Fibroblast of the conjunctiva (primary cell): ENCODE results near the gene MCM10.
"Not testable (repeated sequence)": the region's sequence is repeated elsewhere in the genome, so short reads cannot be mapped to it uniquely, and the experiment has no call there.

ENCODE experiments used
- DNase-seq: peaks from one replicate; pipeline ENCODE4 v3.0.0-alpha.2; 2010; ENCODE audit warnings: low read depth

The MCM10 gene

GRCh38 chr10:13160934-13161856 is at the start of gene MCM10:
Gene MCM10, plus strand, starts transcription at chr10:13161558. Its CDS starts 2,645 bp downstream, at chr10:13164203.
- DNase-seq = peak; percentile 99

DNA sequence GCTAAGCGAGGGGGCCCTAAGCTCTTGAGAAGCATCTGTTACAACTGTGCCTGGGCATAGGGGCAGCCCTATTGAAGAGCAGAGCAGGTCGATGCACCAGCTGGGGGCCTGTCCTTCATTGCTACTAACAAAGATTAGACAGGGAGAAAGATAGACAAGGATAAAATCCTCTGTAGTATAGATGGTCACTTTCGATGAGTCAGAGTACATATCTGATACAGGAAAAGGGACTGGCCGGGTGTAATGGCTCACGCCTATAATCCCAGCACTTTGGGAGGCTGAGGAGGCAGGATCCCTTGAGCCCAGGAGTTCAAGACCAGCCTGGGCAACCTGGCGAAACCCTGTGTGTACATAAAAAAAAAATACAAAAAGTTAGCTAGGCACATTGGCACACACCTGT is 47.8 kb upstream of the MCM10 start:
- DNase-seq = no peak

- no peak for DNase-seq
These were observed 45.2 kb upstream of the MCM10 start for GRCh38 chr10:13115832-13116803.

DNA sequence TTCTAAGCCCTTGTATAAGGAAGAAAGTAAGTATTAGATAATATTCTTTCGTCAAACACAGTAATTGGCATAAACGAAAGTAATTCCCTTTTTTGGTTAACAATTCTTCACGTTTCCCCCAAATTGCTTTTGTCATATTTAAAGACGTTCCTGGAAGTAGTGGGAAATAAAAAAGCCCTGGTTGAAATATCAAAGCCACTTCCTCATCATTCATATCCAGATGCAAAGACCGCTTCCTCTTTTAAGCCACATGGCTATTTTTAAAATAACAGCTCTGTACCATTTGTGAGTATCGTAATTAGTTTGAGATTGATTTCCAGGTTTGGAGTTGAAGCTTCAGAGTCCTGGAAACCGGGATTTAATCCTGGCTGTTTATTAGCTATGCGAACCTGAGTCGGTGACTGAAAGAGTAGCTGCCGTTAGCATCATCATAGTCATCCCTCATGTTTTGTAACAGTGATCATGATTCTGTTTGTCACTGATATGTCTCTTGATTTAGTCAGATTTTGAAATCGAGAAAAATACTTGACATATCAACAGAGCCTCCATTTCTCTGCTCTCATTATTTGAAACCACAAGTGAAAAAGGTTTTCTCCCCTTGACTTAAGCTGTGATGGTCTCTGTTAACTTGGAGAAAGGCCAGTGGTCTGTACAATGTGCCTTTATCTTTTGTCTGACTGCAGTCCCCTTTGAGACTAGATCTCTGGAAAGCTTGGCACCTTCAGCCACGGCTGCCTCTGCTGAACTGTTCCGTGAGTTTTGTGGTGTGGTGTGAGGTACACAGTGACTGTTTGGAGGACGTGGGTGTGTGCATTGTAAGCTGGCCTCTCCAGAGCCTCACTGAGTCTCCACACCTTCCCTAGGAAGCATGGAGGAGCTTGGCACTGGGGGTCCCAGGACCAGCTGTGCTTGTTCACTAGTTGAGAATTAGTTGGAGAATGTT is 43.2 kb upstream of the MCM10 start:
- DNase-seq = no peak

- no peak for DNase-seq
These were observed 42.5 kb upstream of the MCM10 start for GRCh38 chr10:13118784-13119410.

DNA sequence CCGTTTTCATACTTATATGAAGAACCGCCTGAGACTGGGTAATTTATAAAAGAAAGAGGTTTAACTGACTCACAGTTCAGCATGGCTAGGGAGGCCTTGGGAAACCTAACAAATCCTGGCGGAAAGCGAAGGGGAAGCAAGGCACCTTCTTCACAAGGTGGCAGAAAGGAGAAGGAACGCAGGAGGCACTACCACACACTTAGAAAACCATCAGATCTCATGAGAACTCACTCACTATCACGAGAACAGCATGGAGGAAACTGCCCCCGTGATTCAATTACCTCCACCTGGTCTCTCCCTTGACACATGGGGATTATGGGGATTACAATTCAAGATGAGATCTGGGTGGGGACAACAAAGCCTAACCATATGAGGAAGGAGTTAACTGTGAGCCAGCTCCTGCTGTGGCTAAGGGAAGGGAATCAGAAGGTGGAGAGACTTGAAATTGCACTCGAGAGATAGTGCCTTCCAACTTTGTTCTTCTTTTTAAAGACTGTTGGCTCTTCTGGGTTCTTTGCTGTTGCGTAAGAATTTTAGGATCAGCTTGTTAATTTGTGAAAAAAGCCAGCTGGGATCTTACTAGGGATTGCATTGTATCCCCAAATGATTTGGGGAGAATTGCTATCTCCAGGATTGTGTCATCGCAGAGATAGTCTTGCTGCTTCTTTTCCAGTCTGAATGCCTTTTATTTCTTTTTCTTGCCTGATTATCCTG is 40.4 kb upstream of the MCM10 start:
- peak; percentile 28 for DNase-seq

DNA sequence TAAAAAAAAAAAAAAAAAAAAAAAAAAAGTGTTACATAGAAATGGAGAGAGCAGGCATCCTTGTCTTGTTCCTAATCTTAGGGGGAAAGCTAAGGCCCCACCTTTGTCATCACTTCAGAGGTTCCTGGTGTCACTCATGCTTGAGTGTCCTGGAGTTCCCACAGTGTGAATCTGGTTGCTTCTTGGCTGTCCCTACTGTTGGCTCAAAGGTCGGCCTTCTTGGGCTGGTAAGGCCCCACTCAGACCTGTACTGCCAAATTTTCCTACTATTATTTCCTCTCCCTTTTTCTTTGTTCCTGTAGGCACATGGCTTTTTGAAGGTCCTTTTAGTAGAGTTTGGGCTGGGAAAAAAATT is 39.9 kb upstream of the MCM10 start:
- DNase-seq = no peak

- DNase-seq = no peak
These were observed 24.7 kb upstream of the MCM10 start for GRCh38 chr10:13136651-13137050.

DNA sequence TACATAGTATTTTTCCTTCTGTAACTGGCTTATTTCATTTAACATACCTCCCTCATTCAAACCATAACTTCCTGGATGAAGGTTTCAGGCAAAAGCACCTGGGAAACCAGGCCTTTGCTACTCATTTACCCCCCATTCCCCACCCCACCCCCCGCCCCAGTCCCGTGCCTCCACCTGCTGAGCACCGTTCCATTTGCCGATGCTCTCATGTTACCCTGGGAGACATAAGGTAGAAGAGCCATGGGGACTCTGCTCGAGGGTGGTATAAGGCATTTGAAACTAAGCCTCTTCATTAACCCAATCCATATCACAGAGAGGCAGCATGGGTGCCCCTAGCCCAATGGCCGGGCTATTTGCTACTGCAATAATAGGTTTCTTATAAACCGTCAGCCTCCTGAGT is 22.2 kb upstream of the MCM10 start:
- DNase-seq = no peak

GRCh38 chr10:13139676-13140075 is 21.7 kb upstream of the MCM10 start:
- DNase-seq = no peak

GRCh38 chr10:13140627-13141190 is 20.6 kb upstream of the MCM10 start:
- DNase-seq = no peak

DNA sequence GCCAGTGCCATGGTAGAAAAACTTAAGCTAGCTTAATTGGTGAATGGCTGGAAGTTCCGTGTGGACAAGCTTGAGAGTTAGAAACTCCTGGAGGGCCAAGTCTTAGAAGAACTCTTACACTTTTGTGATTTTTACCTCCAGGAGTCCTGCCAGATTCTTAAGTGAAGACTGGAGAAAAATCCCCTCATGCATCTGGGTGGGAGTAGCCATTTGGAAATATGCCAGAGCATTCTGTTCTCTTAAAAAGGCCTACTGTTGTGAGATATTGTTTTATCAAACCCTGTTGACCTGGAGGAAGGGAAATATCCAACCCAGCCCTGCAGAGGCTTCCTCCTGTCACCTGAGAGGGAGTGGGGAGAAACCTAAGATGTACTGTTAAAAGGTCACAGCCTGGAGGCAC is 17.6 kb upstream of the MCM10 start:
- no peak for DNase-seq

DNA sequence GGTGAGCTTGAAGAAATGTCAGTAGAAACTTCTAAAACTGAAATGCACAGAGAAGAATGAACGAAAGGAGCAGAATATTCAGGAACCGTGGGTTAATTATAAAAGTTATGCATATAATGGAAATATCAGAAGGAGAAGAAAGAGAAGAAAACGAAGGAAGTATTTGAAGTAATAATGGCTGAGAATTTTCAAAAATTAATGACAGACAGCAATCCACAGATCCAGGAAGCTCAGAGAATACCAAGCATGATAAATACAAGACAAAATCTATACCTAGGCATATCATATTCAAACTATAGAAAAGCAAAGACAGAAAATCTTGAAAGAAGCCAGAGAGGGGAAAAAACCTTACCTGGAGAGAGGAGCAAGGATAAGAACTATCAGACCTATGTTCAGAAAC is 16.5 kb upstream of the MCM10 start:
- no peak for DNase-seq

- no peak for DNase-seq
These were observed 15.0 kb upstream of the MCM10 start for GRCh38 chr10:13146379-13146778.

- DNase-seq = no peak
These were observed 14.2 kb upstream of the MCM10 start for GRCh38 chr10:13147161-13147560.

- no peak for DNase-seq
These were observed 9.1 kb upstream of the MCM10 start for GRCh38 chr10:13152296-13152695.

- DNase-seq = not testable (repeated sequence)
These were observed 5.5 kb upstream of the MCM10 start for GRCh38 chr10:13155860-13156259.

DNA sequence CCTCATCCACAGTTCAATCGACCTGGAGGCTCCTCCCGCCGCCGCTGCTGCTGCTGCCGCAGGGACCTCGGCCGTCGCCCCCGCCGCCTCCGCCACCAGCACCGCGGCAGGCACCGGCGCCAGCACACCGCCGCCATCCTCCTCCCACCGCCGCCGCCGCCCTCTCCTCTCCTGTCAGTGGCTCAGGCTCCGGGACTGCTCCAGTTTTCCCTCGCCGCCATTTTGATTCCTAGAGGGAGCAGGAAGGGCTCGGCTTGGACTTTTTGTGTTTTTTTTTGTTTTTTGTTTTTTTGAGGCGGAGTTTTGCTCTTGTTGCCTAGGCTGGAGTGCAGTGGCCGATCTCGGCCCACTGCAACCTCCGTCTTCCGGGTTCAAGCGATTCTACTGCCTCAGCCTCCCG is 3.0 kb upstream of the MCM10 start:
- no peak for DNase-seq

- no peak for DNase-seq
These were observed 506 bp downstream of the MCM10 start for GRCh38 chr10:13161857-13162271.

- DNase-seq = no peak
These were observed 2.5 kb downstream of the MCM10 start for GRCh38 chr10:13163859-13164258.
